ENCODE measurements around the gene EXOC7.

EXOC7 gene

DNA sequence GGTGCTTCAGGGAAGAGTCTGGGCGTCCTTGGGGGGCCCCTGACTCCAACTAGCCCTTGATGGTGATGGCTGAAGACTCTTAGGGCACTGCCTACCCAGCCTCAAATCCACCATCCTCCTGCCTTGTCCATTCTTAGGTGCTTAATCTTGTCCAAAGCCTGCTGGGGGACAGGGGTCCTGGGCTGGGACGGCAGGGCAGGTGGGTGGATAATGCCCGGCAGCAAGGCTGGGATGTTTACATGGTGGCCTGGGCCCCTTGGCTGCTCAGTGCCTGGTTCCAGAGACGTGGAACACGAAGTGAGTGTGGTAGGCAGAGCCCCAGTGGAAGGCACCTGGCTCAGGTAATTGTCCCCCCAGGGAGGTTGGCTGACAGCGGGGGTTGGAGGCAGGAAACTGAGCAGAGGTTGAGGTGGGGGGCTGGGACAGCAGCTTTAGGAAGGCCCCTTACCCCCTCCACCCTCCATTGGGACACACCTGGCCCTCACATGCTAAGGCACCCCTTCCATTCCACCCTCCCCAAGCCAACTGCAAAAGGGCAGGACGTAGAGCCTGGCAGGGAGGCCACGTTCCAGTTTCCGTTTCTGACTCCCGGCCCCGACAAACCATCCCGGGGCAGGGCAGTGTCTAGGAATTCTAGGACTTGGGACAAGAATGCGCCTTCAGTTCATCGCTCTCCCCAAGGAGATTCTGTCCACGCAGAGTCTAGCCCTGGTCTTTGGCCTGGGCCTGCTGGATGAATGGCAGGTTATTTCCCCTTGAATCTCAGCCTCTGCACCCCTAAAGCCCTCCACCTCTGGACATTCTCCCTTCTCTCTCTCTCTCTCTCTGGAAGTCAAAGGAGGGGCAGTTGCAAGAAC is 35.5 kb upstream of the EXOC7 start:
- DNase-seq: peak in 1 of 51 donors; percentile 39

DNA sequence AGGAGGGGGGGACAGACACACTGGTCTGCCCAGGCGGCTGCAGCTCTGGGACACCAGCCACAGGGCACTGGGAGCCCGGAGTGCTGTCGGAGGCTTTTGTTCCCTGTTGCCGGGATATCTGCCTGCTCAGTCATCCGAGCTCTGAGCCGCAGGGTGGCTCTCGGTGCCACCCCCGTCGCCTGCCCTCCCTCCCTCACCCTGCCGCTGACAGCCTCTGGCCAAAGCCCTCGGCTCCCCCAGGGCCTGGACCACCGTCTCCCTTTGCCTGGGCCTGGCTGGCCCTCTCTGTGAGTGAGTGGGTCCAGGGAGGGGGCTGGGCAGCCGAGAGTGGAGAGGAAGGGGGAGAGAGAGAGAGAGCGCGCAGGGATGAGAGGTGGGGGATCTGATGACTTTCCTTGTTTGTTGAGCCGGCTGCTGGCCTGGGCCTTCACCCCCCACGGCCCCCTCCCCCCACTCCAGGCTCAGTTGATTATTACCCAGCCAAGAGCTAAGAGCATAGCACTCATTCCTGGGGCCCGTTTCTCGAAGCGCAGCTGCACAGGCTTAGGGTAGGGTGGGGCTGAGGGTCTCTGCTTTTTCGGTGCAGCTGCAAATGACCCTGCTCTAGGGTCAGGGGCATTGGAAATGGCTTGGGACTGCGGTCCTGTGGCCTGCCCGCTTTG is 34.8 kb upstream of the EXOC7 start:
- DNase-seq: peak in 43 of 51 donors; percentile 11 to 90 (median 67)

DNA sequence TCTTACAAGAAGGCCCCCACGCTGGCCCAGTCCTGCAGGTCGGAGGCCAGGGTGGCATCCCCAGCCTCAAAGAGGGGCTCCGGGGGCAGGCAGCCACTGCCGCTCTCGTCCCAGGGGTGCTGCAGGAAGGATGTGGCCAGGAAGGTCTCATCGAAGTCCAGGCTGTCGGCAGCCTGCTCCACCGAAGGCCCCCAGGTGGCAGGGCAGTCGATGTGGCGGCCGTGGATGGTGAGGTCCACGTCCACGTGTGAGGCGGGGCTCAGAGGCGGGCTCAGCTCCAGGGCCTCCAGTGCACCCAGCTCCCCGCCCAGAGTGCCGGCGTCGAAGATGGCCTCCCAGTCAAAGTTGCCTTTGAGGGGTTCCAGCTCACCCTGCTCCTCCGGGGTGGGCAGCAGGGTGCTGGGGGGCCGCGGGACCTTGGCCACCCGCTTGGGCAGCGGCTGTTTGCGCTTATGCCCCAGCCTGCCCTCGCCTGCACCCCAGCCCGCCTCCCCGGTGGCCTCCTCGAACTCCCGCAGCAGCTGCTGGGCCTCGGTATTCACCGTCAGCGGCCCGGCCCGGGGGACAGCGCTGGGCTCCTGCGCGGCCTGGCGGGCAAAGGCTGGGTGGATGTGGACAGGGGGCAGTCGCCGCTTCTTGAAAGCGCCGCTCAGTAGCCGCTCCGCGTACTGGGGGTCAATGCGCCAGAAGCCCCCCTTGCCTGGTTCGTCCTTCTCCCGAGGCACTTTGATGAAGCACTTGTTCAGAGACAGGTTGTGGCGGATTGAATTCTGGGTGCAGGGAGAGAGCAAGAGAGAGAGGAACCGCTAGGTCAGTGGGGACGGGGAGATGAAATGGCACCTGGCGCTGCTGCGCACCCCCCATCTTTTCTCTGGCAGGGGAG is 34.0 kb upstream of the EXOC7 start:
- DNase-seq: peak in 2 of 51 donors; percentile 9 to 56

DNA sequence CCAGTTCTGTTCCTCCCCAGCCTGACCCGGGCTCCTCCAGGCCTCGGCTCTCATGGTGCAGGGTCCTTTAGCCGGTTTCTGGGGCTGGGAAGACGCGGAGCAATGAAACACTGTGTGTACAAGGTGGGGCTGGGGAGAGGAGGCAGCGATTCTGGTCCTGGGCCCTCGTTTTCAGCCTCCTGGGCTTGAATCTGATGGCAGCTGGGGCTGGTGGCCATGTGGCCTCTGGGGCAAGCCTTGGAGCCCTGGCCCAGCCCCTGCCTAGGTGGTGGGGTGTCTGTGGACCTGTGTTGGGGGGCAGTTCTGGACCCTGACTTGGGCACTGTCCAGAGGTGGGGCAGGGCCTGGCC is 33.4 kb upstream of the EXOC7 start:
- DNase-seq: no peak

DNA sequence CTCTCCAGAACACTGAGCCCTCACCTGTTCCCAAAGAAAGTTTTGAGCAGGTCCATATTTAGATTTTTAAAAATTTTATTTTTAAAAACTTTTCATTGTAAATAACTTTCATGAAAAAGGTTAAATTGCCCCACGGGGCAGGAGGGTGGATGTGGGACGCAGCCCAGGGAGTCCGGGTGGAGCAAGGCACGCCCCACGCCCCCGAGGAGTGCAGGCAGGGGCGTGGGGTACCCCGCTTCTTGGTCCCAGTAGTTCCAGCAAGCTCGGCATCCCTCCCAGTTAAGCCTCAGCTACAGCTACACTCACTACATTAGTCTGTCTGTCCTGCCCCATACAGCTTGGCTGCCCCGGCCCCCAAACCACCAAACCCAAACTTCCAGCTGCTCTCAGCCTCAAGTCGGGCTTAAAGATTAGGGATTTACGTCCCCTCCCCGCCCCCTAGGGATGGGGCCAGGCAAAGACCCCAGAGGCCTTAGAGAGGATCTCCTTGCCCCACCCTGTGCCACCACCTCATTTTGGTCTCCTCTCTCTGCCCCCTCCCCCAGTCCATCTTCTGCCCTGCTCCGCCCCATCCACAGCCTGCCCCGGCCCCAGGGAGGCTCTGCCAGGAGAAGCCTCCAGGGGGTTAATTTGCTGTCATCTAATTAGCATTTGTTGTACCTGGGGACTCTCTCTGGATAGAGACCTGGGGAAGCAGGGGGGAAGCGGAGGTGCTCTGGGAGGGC is 32.9 kb upstream of the EXOC7 start:
- DNase-seq: no peak

DNA sequence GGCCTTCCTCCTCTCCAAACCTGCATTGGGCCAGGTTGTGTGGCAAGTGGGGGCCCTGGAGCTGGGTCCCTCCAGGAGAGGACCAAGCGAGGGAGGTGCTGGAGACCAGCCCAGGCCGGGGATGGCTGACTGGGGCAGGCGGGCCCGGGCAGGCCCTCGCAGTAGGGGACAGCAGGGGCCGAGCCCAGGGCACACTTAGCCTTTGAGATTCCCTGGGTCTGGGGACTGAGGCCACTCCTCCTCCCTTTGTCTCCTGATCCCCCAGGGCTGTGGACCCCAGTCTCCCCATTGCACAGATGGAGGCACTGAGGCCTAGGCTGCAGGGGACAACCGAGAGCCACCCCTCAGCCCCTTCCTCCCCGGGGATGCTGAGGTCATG is 32.2 kb upstream of the EXOC7 start:
- no peak for DNase-seq

DNA sequence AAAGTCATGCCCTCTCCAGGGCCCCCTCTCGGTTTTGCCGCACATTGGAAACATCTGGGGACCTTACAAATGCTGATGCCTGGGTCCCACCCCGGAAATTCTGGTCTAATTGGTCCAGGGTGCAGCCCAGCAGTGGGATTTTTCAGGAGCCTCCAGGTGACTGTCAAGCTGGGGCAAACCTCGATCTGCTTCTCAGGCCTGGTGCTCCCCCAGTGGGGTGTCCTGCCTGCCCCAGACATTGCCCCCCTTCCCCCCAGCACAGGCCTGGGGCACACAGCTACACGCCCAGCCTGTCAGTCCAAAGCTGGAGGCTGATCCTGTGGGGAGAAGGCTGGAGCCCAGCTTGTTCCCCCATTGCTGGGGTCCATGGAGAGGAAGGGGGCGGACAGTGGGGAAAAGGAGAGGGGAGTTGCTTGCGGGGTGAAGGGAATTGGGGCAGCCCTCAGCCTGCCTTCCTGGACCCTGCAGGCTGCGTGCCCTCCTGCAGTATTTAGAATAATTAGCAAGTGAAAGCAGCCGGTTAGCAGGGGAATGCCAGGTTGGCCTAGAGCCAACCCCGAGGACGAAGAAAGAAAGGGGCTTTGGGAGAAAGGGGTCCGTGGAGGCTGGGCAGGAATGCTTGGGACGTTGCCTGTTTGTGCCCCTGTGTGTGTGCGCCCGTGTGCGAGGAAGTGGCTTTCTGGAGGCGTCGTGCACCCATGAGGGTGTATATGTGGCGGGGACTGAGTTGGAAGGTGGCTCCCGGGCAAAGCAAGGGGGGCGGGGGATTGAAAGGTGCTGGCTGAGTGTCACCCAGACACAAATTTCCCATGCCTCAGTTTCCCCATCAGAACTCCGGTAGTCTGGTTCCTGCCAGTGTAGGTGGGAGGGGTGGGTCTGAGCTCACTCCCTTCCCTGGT is 31.6 kb upstream of the EXOC7 start:
- DNase-seq: no peak

DNA sequence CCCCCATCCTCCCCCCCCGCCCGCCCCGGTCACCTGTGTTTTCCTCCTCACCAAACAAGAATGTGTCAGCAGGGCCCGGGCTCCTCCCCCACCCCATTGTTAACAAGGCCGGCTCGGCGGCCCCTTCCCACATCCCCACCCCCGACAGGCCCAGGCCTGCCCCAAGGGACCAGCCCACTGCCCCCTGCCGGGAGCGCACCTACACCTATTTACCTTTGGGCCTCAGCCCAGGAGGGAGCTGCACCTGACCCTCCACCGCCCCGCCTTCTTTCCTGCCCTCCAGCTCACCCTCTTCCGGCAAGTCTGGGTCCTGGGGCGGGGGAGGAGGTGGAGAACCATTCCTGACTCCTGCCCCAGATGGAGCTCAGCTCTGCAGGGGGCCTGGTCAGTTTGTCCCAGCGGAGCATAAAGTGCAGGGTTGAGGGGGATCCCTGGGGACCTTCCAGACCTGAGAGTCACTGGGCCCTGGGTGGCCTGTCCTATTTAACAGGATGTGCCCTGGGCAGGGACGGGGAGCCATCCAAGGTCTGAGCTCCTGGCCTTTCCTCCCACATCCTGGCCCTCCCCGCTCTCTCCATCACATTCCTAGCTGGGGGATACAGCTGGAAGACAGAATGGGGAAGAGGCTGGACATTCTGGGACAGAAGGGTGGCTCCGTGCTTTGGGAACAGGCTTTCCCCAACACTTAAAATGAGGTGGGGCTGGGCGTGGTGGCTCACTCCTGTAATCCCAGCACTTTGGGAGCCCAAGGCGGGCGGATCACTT is 29.2 kb upstream of the EXOC7 start:
- no peak for DNase-seq

DNA sequence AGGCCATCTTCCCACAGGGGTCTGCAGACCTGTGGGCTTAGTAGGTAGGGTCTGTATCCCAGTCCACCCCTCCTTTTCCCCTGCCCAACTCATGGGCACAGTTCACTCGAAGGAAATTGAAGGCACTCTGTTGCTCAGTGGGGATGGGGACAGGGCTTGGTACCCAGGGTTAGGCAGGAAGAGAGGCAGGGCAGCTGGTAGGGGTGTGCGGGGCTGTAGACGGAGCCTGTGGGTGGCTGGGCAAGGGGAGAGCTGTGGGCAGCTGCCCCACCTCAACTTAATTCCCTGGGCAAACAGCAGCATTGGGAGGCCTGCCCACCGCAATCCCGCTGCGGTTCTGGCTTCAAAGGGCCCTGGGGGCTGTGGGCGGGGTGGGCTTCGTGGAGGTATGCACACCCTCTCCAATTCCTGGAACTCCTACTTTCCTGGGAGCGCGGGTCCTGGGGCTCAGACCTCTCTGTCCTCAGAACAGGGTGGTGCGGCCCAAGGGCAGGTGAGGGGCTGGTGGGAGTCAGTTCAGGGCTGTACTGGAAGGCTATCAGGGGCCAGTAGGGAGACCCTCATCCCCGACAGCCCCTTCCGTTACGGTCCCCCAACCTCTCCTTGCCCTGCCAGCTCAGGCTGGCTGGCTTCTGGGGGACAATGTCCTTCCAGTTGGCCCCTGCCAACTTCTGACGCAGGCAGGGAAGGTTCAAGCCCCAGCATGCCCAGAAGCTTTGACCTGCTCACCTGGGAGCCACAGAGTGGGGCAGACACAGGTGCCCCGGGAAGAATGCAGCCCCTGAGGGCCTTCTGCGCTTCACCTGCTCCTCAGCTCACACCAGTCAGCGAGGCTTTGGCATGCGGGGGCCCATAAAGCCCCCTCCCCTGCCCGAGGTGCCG is 28.3 kb upstream of the EXOC7 start:
- no peak for DNase-seq

DNA sequence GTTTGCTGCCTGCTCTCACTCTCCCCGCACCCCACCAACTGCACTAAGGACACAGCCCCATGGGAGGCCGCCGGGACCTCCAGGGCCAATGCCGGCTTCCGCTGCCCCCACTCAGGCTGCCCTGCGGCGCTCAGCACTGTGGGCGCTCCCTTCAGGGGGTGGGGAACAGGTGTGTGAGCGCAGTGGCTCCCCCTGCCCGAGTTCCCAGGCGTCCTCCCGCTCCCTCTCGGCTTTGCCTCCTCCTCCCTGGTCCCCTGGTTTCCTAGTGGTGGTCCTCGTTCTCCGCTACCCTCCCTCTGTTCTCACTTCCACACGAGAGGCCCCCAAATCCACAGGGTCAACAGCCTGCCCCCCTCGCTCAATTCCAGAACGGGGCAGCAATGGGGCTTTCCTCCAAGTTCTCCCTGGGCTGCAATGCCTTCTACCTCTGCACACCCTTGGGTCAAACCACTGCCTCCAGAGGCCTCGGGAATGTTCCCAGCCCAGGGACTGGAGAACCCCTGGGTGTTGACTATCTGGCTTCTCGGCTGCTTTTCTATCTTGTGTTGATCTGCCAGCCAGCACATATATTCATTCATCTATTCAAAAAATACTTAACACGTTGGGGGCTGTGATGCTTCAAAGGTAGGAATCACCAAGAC is 27.6 kb upstream of the EXOC7 start:
- DNase-seq: no peak

DNA sequence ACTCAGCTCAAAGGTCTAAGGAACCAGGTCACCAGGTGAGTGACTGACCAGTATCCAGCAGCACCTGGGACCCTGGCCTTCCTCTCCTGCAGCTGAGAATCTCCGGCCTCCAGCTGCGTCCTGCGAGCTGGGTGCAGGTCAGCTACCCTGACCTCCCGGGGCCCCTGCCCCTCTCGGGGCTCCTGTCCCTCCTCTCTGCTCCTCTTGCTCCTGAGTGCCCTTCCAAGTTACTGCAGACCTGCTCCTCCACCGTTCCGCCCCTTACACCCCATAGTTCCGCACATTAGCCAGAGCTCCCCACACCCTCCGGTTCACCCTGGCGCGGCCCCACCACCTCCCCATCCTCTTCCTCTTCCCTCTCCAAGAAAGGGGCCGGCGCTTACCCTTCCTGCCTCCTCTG is 26.9 kb upstream of the EXOC7 start:
- no peak for DNase-seq

DNA sequence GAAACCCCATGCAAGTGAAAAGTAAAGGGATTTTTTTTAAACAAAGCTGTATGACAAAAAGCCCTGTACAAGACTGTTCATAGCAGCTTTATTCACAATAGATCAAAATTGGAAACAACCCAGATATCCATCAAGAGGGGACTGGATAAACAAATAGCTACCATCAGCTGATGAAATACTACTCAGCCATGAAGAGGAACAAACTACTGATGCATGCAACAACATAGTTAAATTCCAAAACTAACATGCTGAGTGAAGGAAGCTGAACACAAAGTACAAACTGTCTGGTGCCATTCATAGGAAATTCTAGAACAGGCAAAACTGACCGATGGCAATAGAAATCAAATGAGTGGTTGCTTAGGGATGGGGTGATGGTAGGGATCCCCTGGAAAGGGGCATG is 22.3 kb upstream of the EXOC7 start:
- no peak for DNase-seq

DNA sequence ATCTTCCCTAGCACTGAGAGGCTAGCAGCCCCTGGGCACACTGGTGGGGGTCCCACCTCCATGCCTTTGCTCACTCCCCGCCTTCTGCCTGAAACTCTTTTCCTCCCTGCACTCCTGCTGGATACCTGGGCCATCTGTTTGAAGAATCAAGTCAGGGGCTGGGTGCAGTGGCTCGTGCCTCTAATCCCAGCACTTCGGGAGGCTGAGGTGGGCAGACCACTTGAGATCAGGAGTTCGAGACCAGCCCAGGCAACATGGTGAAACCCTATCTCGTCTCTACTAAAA is 21.7 kb upstream of the EXOC7 start:
- no peak for DNase-seq

DNA sequence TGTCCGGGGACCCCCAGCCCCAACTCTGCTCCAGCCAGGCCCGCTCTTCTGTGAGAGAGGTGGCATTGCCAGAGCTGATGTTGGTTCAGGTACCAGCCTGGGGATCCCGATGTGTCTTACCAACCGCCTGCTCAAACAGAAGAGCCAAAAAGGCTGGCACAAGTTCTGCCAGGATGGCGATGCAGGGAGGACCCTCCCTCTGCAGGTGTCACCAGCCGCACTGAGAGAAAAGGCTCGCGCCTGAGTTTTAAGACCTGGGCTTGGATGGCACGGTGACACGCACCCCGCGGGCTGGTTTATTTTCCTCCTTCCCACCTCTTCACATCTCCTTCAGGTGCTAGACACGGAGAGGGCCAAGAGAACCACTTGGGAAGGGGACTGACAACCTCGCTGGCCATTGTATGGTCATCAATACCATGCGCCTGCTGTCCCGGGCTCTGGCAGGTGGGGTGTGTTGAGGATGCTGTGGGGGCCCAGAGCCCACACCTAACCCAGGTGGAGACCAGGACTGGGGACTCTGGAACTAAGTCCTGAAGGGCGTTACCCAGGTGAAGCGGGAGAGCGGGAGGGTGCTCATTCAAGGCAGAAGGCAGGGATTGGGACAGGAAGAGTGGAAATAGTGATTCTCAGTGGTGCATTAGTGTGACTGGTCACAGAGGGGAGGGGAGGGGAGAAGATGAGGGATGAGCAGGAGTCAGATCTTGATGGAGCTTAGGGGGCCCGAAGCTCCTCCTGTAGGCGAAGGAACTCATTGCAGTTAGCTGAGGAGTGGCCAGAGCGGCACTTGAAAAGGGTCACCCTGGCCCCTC is 21.2 kb upstream of the EXOC7 start:
- no peak for DNase-seq

DNA sequence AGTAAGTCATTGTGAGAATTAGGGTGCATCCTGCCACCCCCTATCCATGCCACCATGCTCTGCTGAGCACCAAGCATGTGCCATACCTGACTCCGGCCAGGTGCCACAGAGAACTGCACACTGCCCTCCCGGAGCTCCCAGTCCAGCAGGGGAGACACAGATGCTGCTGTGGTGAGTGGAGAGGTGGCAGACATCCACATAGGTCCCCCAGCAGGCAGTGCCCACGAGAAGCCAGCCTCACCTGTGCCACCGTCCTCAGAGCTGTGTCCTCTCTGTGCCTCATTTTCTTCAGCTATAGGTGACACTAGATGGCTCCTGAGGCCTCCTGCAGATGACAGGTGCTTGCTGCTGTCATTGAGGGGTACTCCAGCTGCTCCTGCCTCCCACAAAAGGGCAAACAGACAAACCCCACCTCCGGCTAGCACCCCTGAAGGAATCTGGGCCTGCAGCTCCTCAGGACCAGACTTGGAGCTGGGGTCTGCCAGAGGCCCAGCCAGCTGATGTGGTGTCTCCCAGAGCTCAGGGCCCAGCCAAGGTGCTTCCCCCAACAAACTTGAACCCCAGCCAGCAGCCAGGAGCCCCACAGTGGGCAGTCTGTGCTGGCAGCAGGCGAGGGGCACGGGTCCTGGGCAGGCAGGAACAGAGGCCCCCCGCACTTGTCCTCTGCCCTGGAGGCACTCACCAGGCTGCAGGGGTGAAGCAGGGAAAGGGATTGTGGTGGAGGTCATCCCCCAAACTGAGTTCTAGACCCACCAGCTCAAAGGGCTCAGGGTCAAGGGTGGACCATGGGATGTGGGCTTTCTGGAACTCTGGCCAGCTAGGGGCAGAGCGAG is 20.4 kb upstream of the EXOC7 start:
- DNase-seq: no peak

DNA sequence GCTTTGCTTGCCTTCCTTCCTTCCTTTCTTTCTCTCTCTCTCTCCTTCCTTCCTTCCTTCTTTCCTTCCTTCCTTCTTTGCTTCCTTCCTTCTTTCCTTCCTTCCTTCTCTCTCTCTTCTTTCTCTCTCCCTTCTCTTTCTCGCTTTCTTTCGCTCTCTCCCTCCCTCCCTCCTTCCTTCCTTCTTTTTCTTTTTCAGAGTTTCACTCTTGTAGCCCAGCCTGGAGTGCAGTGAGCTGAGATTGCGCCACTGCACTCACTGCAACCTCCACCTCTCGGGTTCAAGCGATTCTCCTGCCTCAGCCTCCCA is 19.6 kb upstream of the EXOC7 start:
- DNase-seq: no peak
